H1 (cell line): ENCODE data around the gene CBY1. TPM values are rescaled to one million over a fixed set of nuclear protein-coding genes. Genes with fewer than 3 reads are reported as not detected.

Source experiments
- BCL11A ChIP-seq, 2 experiments: IDR thresholded peaks; one replicate each; pipeline ENCODE4 v1.6.1; 2011; ENCODE audit warnings: low read depth in 2 of 2, low read length in 2 of 2, mild to moderate bottlenecking in 2 of 2
- CTBP2 ChIP-seq: IDR thresholded peaks from 2 replicates; pipeline ENCODE4 v1.7.0; 2011; ENCODE audit warnings: borderline replicate concordance, mild to moderate bottlenecking, moderate library complexity, mixed read lengths, low read length; ENCODE audit not compliant: insufficient read depth, insufficient read length
- JUN ChIP-seq: IDR thresholded peaks from 2 replicates; pipeline ENCODE4 v1.6.1; 2011; ENCODE audit warnings: low read depth, mild to moderate bottlenecking, improper control_type of control experiment, low read length
- polyA plus RNA-seq, 7 experiments: library from polyadenylated mRNA; depleted of rRNA in 3 of 7; stranded (reverse) in 5 of 7; unstranded in 2 of 7; fragments of >200 nt in 5 of 7; fragments of 200-250 nt in 2 of 7; gene quantifications; 1 replicate in 5 of 7; 2 replicates in 1 of 7; 4 replicates in 1 of 7; pipeline versions ENCODE4 v1.2.1 to v1.2.3, GENCODE V29; 2011 to 2013; ENCODE audit warnings: missing spikeins in 2 of 7, mixed read lengths in 2 of 7
- total RNA-seq: library from RNA; stranded (reverse); fragmentation: NEBNext Ultra II Directional; extraction: Animal tissue kit (Norgen Biotek cat#: 25700); gene quantifications from 2 replicates; pipeline ENCODE4 v1.2.1, GENCODE V29; 2021

CBY1 gene
- total and polyA plus RNA-seq, 2 of the 8 experiments (the other 6 are each of a cell fraction or from before 2014, with no cell fraction given) = 23.2 to 30.2 TPM

- TF ChIP-seq BCL11A (IDR thresholded peaks at IDR 0.05; ENCODE audit: low read depth in 2 of 2, low read length in 2 of 2) = no peak
- no peak for TF ChIP-seq CTBP2
- TF ChIP-seq JUN = no peak
These were observed 42.1 kb downstream of the CBY1 start (continued) for GRCh38 chr22:38698407-38699094.
